HepG2 (cell line): ENCODE results near the gene SYNDIG1. TPM values are rescaled to one million over a fixed set of nuclear protein-coding genes. Genes with fewer than 3 reads are reported as not detected.

Source experiments
- ATAC-seq: fragments of 200-7000 bp; cut with Tn5 transposase; 3 replicates; pipeline ENCODE4 v1.9.1; 2020; ENCODE audit warnings: mild to moderate bottlenecking, moderate library complexity
- BruUV-seq: library from RNA; stranded (reverse); fragments of 400-500 nt; replicated peaks from 2 replicates; lab custom pipeline; 2021; lab: Mats Ljungman, UMichigan
- CTCF ChIA-PET: fragments of 300-600 bp; formaldehyde crosslinking; extraction: SDS; loops from one replicate; lab custom pipeline; 2021; ENCODE audit warnings: low total read pairs, inconsistent platforms, low intra/inter-chr PET ratio; lab: Yijun Ruan, JAX
- POLR2A ChIA-PET: fragments of 350-600 bp; sonication (Branson Sonifier 250); formaldehyde crosslinking; loops from one replicate; lab custom pipeline; 2020; ENCODE audit warnings: antibody characterized with exemption, inconsistent platforms; lab: Yijun Ruan, JAX
- DNase-seq: peaks from one replicate; pipeline ENCODE4 v3.0.0-alpha.2; 2015; ENCODE audit warnings: low spot score
- FAIRE-seq: peaks from 3 replicates; lab custom pipeline; 2011; peaks lifted over from hg19 to GRCh38; lab: Jason Lieb, UNC
- H2AFZ ChIP-seq: one replicate; pipeline ENCODE4 v1.6.1; 2011; ENCODE audit warnings: low read length, inconsistent platforms
- H3K27ac ChIP-seq: fragments of 300-600 bp; 3 replicates; pipeline ENCODE4 v1.8.0; 2011; ENCODE audit warnings: mixed run types, mild to moderate bottlenecking, mixed read lengths, low read length, inconsistent platforms; ENCODE audit not compliant: insufficient read depth; ENCODE audit errors: extremely low read length
- H3K27me3 ChIP-seq, 2 experiments: fragments of 200-600 bp in 1 of 2; 2 replicates in 1 of 2; 3 replicates in 1 of 2; pipeline versions ENCODE4 v1.6.0 to v1.8.0; 2011; ENCODE audit warnings: low read length in 2 of 2, mild to moderate bottlenecking in 2 of 2, moderate library complexity in 2 of 2, inconsistent platforms in 1 of 2; ENCODE audit not compliant: insufficient read depth in 2 of 2, control insufficient read depth in 1 of 2
- H3K36me3 ChIP-seq, 2 experiments: fragments of 200-600 bp in 1 of 2; replicated peaks in 1 of 2; 2 replicates in 1 of 2; 3 replicates in 1 of 2; pipeline versions ENCODE4 v1.5.1 to v1.8.0; 2011; ENCODE audit warnings: low read length in 2 of 2, inconsistent platforms in 1 of 2; ENCODE audit not compliant: insufficient read depth in 2 of 2, control insufficient read depth in 1 of 2
- H3K4me1 ChIP-seq: 2 replicates; pipeline ENCODE4 v1.5.1; 2012; ENCODE audit warnings: low read length, inconsistent platforms; ENCODE audit not compliant: insufficient read depth
- H3K4me2 ChIP-seq: 2 replicates; pipeline ENCODE4 v1.6.0; 2011; ENCODE audit warnings: low read depth, low read length, inconsistent platforms
- H3K4me3 ChIP-seq, 3 experiments: fragments of 200-600 bp in 1 of 3; sonication (generic), shearing (Covaris generic) in 1 of 3; replicated peaks in 1 of 3; 2 replicates each; pipeline ENCODE4 v1.5.1; 2011 to 2016; ENCODE audit warnings: low read length in 3 of 3, inconsistent platforms in 2 of 3, low read depth in 2 of 3, mild to moderate bottlenecking in 2 of 3, control low read depth in 1 of 3, mixed read lengths in 1 of 3; ENCODE audit not compliant: insufficient read depth in 1 of 3
- H3K79me2 ChIP-seq: one replicate; pipeline ENCODE4 v1.6.1; 2011; ENCODE audit warnings: low read length, inconsistent platforms; ENCODE audit not compliant: insufficient read depth
- H3K9ac ChIP-seq: 2 replicates; pipeline ENCODE4 v1.6.0; 2011; ENCODE audit warnings: mild to moderate bottlenecking, low read depth, low read length, inconsistent platforms; ENCODE audit not compliant: insufficient read depth
- H3K9me3 ChIP-seq: 2 replicates; pipeline ENCODE4 v1.5.1; 2012; ENCODE audit warnings: mild to moderate bottlenecking, low read length
- H4K20me1 ChIP-seq: 2 replicates; pipeline ENCODE4 v1.6.0; 2011; ENCODE audit warnings: inconsistent platforms, mild to moderate bottlenecking, low read length, moderate library complexity; ENCODE audit not compliant: insufficient read depth
- EEA1 ChIP-seq: sonication (generic); formaldehyde crosslinking; IDR thresholded peaks from 2 replicates; pipeline ENCODE4 v1.5.1; 2020; ENCODE audit warnings: mild to moderate bottlenecking, missing genetic modification reagents, borderline replicate concordance
- EED ChIP-seq: sonication (generic); formaldehyde crosslinking; IDR thresholded peaks from 2 replicates; pipeline ENCODE4 v1.5.0; 2020; ENCODE audit warnings: mild to moderate bottlenecking, missing genetic modification reagents
- ETV5 ChIP-seq: IDR thresholded peaks from 2 replicates; pipeline ENCODE4 v1.6.1; 2018; ENCODE audit warnings: missing biosample characterization, missing genetic modification reagents, inconsistent platforms, borderline replicate concordance
- GTF3A ChIP-seq: sonication (generic); formaldehyde crosslinking; conservative IDR thresholded peaks from 2 replicates; pipeline ENCODE4 v1.4.0; 2020; ENCODE audit warnings: mild to moderate bottlenecking, missing genetic modification reagents
- IKZF1 ChIP-seq: fragments of 450-650 bp; IDR thresholded peaks from 2 replicates; pipeline ENCODE4 v1.7.1; 2016
- MBD4 ChIP-seq: IDR thresholded peaks from 2 replicates; pipeline ENCODE4 v1.6.1; 2012; ENCODE audit warnings: low read length, inconsistent platforms, borderline replicate concordance
- MYNN ChIP-seq: sonication (generic); formaldehyde crosslinking; IDR thresholded peaks from 2 replicates; pipeline ENCODE4 v1.4.0; 2020; ENCODE audit warnings: mild to moderate bottlenecking, low read depth, missing genetic modification reagents
- ZBTB20 ChIP-seq: sonication (generic); formaldehyde crosslinking; IDR thresholded peaks from 2 replicates; pipeline ENCODE4 v1.8.1; 2023; ENCODE audit warnings: missing genetic modification reagents, low read depth, mild to moderate bottlenecking, borderline replicate concordance
- ZFYVE20 ChIP-seq: sonication (generic); formaldehyde crosslinking; IDR thresholded peaks from 2 replicates; pipeline ENCODE4 v1.8.0; 2023; ENCODE audit warnings: low read depth, mild to moderate bottlenecking, moderate library complexity, missing genetic modification reagents, borderline replicate concordance
- ZNF879 ChIP-seq: sonication (generic); formaldehyde crosslinking; IDR thresholded peaks from 2 replicates; pipeline ENCODE4 v1.8.1; 2023; ENCODE audit warnings: missing genetic modification reagents
- ZNF883 ChIP-seq: sonication (generic); formaldehyde crosslinking; IDR thresholded peaks from 2 replicates; pipeline ENCODE4 v1.5.1; 2020; ENCODE audit warnings: mild to moderate bottlenecking, missing genetic modification reagents; ENCODE audit errors: not compliant biosample characterization
- WGBS: methylation state at CpG from one replicate; pipeline ENCODE4 v1.1.6; 2017; ENCODE audit warnings: low lambda C conversion rate; 5-methylcytosine and 5-hydroxymethylcytosine counted together
- in situ Hi-C: cut with HindIII; loops from 2 replicates; pipeline ENCODE4 v1.10.0; 2017; ENCODE audit warnings: low pct_unique_long_range_greater_than_20kb; ENCODE audit not compliant: extremely low pct_ligation_motif_present
- intact Hi-C: fragments of 100-400 bp; cut with micrococcal nuclease; formaldehyde crosslinking; loops from one replicate; pipeline ENCODE4 v1.10.0; 2022; ENCODE audit not compliant: unreplicated experiment
- polyA plus RNA-seq, 8 experiments: library from polyadenylated mRNA; depleted of rRNA in 3 of 8; stranded (reverse) in 7 of 8; unstranded in 1 of 8; fragments of >200 nt; fragmentation: Illumina TruSeq in 4 of 8; extraction: Trizol in 4 of 8; gene quantifications; 2 replicates each; pipeline versions ENCODE4 v1.2.1 to v1.2.3, GENCODE V29; 2011 to 2016; ENCODE audit warnings: low read depth in 4 of 8, missing spikeins in 1 of 8, mixed read lengths in 1 of 8; ENCODE audit not compliant: insufficient read depth in 1 of 8
- total RNA-seq, 5 experiments: library from RNA; depleted of rRNA; stranded (reverse); fragments of >200 nt; fragmentation: Illumina TruSeq; extraction: Trizol; gene quantifications; 2 replicates each; pipeline ENCODE4 v1.2.3, GENCODE V29; 2016; ENCODE audit warnings: low read depth in 1 of 5
- TF ChIP-seq, protein P1 (sequence below): IDR thresholded peaks from 2 replicates; pipeline ENCODE4 v1.6.1; 2016; ENCODE audit warnings: mild to moderate bottlenecking

The SYNDIG1 gene
- total and polyA plus RNA-seq, 2 of the 13 experiments (the other 11 are each of a cell fraction or from before 2014, with no cell fraction given): not detected

GRCh38 chr20:24698706-24699206, 229.3 kb downstream of the SYNDIG1 start:
- FAIRE-seq (no peak), ATAC-seq (no peak), DNase-seq (no peak)
- H3K27ac ChIP-seq: no peak overlapping the region
- no peak overlapping the region for H2AFZ ChIP-seq
- no peaks in the 10 kb centered on the region for H3K9me3 ChIP-seq
- ChIA-PET CTCF (no interaction called here), POLR2A (no interaction called here)
- H3K4me1 ChIP-seq: no peaks in the 10 kb centered on the region
- no peak overlapping the region for H3K4me2 ChIP-seq
- intact Hi-C loops: no loop called here
- H3K36me3 ChIP-seq: no peaks in the 10 kb centered on the region
- 7% methylated on average over 5 of the region's 5 CpGs for WGBS
- H3K9ac ChIP-seq: no peak overlapping the region
- no peak for TF ChIP-seq MBD4
- no peak for TF ChIP-seq IKZF1
- no peak for TF ChIP-seq EED (CRISPR knock-in tag)
- no peak for TF ChIP-seq EEA1 (CRISPR knock-in tag)
- no TSS peak for BruUV-seq
- H3K27me3 ChIP-seq: peaks cover 5 to 52% of the 10 kb centered on the region in 2 experiments; a peak in 4 of 5 replicates
- H3K4me3 ChIP-seq: no peak overlapping the region
- in situ Hi-C loops: no loop called here
- no peaks in the 10 kb centered on the region for H4K20me1 ChIP-seq
- no peaks in the 10 kb centered on the region for H3K79me2 ChIP-seq

- WGBS: 4% methylated on average over 8 of the region's 8 CpGs
- peaks cover 5 to 44% of the 10 kb centered on the region in 2 experiments; a peak in 4 of 5 replicates for H3K27me3 ChIP-seq
- H3K9me3 ChIP-seq: no peaks in the 10 kb centered on the region
- H3K79me2 ChIP-seq: no peaks in the 10 kb centered on the region
- CTCF ChIA-PET: no interaction called here
- H3K4me1 ChIP-seq: no peaks in the 10 kb centered on the region
- no TSS peak for BruUV-seq
- no peak overlapping the region for H2AFZ ChIP-seq
- no peak overlapping the region for H3K9ac ChIP-seq
- FAIRE-seq (no peak), ATAC-seq (no peak), DNase-seq (no peak)
- no peaks in the 10 kb centered on the region for H3K36me3 ChIP-seq
- H3K27ac ChIP-seq: no peak overlapping the region
- intact Hi-C loops (no loop called here), in situ Hi-C loops (no loop called here)
- H3K4me3 ChIP-seq: no peak overlapping the region
- POLR2A ChIA-PET: no interaction called here
- no peaks in the 10 kb centered on the region for H4K20me1 ChIP-seq
- no peak overlapping the region for H3K4me2 ChIP-seq
- TF ChIP-seq ZNF879 (CRISPR knock-in tag): no peak
- no peak for TF ChIP-seq ZBTB20 (CRISPR knock-in tag)
- no peak for TF ChIP-seq ZNF883 (CRISPR knock-in tag)
- no peak for TF ChIP-seq ZFYVE20 (CRISPR knock-in tag)
- no peak for TF ChIP-seq GTF3A (CRISPR knock-in tag)
- TF ChIP-seq, protein P1, sequence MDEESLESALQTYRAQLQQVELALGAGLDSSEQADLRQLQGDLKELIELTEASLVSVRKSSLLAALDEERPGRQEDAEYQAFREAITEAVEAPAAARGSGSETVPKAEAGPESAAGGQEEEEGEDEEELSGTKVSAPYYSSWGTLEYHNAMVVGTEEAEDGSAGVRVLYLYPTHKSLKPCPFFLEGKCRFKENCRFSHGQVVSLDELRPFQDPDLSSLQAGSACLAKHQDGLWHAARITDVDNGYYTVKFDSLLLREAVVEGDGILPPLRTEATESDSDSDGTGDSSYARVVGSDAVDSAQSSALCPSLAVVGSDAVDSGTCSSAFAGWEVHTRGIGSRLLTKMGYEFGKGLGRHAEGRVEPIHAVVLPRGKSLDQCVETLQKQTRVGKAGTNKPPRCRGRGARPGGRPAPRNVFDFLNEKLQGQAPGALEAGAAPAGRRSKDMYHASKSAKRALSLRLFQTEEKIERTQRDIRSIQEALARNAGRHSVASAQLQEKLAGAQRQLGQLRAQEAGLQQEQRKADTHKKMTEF (CRISPR knock-in tag): no peak
- no peak for TF ChIP-seq ETV5 (CRISPR knock-in tag)
- no peak for TF ChIP-seq MYNN (CRISPR knock-in tag)
These were observed 230.1 kb downstream of the SYNDIG1 start for GRCh38 chr20:24699321-24700165.
